ENCODE measurements around the gene IMP4.

DNA sequence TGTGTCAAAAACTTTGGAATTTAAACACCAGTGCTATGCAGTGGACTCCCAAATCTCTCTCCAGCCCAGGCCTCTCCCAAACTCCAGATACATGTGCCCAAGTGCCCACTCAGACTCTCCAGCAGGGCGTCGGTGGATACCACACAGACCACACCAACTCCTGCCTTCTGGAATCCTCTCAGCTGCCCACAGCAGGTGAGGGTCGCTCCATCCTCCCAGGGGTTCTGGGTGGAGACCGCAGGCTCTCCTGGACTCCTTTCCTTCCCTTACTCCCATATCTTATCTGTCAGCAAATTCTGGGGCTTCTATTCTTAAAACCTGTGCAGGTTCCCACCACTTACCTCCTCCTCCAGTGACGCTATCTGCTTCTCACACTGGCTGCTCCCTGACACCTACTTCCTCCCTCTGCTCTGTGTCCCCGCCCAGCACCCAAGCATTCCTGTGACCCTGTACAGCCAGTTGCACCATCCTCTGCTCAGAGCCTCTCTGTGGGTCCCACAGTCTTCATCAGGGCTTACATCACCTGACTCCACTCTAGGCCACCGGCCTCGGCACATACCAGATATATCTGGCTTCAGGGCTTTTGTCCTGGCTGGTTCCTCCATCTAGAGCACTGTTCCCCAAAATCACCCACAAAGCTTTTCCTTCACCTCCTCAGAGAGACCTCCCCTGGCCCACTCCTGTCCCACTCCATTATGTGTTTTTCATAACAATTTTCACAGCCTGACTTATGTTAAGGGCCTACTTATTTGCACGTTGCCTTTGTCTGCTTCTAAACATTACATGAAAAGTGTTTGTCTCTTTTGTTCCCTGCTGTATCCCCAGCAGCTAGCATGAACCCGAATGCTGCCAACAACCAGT lies 2.6 kb upstream of the IMP4 start:
- TF ChIP-seq GZF1 (CRISPR knock-in tag; IDR thresholded peaks at IDR 0.05) (no peak), NR2C2 (CRISPR knock-in tag; IDR thresholded peaks at IDR 0.05; ENCODE audit: borderline replicate concordance) (no peak), TAF1 (CRISPR knock-in tag; IDR thresholded peaks at IDR 0.05) (no peak), USF2 (IDR thresholded peaks at IDR 0.05; ENCODE audit: low read depth, low read length) (no peak), USF2 (CRISPR knock-in tag; IDR thresholded peaks at IDR 0.05; ENCODE audit: borderline replicate concordance) (no peak)
